ENCODE results near the gene GIPC3.

The GIPC3 gene

DNA sequence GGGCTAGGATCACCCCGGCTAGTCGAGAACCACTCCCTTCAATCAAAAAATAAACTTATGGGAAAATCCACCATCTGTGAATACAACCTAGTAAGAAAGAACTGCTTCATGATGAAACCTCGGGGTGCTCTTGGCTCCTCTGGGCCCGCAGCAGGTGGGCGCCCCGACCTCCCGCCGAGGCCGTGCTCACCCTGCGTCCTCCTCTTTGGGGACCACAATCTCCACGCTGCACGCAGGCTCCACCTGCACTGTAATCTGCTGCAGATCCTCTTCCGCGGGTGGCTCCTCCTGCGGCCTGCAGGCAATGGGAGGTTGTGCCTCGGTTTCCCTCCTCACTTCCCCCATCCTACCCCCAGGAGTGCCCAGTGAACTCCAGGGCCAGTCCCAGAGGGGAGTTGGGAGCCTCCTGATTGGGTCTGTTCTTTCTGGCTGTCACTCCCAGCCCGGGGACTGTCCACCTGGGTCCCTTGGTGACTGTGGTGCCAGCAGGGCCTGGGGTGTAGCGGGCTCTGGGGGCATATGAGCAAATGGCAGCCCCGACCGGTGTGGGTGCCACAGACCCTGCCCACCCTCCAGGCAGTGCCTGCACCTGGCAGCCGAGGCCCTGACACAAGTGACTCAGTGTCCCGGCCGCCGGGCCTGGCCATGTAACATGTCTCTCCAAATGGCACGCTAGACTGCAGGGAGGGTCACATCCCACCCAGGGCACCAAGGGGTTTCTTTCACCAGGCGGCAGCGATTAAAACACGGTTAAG is 56.4 kb downstream of the GIPC3 start:
- no peak for DNase-seq

- no peak for DNase-seq
Observed at GRCh38 chr19:3642296-3642695, 57.0 kb downstream of the GIPC3 start.
